Skeletal muscle satellite cell (primary cell): ENCODE results near the gene SEC16B. TPM values are rescaled to one million over a fixed set of nuclear protein-coding genes. Genes with fewer than 3 reads are reported as not detected.

Experiments
- H3K27me3 ChIP-seq: 2 replicates; pipeline ENCODE4 v1.7.0; 2013; ENCODE audit warnings: low read length; ENCODE audit not compliant: control insufficient read depth, insufficient read depth
- H3K36me3 ChIP-seq: 2 replicates; pipeline ENCODE4 v1.7.0; 2013; ENCODE audit warnings: mild to moderate bottlenecking, control low read depth, low read length; ENCODE audit not compliant: insufficient read depth
- H3K4me1 ChIP-seq: 2 replicates; pipeline ENCODE4 v1.7.0; 2013; ENCODE audit warnings: low read length; ENCODE audit not compliant: control insufficient read depth, insufficient read depth
- H3K4me2 ChIP-seq: 2 replicates; pipeline ENCODE4 v1.7.0; 2013; ENCODE audit warnings: mild to moderate bottlenecking, low read length
- H3K4me3 ChIP-seq: 2 replicates; pipeline ENCODE4 v1.7.0; 2013; ENCODE audit warnings: low read length
- H3K9ac ChIP-seq: 2 replicates; pipeline ENCODE4 v1.7.0; 2013; ENCODE audit warnings: mild to moderate bottlenecking, low read depth, low read length, moderate library complexity
- H3K9me3 ChIP-seq: replicated peaks from 2 replicates; pipeline ENCODE4 v1.7.0; 2013; ENCODE audit warnings: mild to moderate bottlenecking, control low read depth, low read length
- total RNA-seq: library from RNA; depleted of rRNA; stranded (reverse); fragments of >200 nt; gene quantifications from 2 replicates; pipeline ENCODE4 v1.2.3, GENCODE V29; 2012; rRNA removed

The SEC16B gene, protein sequence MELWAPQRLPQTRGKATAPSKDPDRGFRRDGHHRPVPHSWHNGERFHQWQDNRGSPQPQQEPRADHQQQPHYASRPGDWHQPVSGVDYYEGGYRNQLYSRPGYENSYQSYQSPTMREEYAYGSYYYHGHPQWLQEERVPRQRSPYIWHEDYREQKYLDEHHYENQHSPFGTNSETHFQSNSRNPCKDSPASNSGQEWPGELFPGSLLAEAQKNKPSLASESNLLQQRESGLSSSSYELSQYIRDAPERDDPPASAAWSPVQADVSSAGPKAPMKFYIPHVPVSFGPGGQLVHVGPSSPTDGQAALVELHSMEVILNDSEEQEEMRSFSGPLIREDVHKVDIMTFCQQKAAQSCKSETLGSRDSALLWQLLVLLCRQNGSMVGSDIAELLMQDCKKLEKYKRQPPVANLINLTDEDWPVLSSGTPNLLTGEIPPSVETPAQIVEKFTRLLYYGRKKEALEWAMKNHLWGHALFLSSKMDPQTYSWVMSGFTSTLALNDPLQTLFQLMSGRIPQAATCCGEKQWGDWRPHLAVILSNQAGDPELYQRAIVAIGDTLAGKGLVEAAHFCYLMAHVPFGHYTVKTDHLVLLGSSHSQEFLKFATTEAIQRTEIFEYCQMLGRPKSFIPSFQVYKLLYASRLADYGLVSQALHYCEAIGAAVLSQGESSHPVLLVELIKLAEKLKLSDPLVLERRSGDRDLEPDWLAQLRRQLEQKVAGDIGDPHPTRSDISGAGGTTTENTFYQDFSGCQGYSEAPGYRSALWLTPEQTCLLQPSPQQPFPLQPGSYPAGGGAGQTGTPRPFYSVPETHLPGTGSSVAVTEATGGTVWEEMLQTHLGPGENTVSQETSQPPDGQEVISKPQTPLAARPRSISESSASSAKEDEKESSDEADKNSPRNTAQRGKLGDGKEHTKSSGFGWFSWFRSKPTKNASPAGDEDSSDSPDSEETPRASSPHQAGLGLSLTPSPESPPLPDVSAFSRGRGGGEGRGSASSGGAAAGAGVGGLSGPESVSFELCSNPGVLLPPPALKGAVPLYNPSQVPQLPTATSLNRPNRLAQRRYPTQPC
- total RNA-seq: 1.8 and 4.4 TPM in 2 replicates

- Histone ChIP-seq H3K36me3 (no peaks in the 10 kb centered on the region), H3K4me3 (no peak within 1 kb of the TSS), H3K27me3 (no peaks in the 10 kb centered on the region), H3K4me2 (peak within 1 kb of the TSS; percentile 34), H3K4me1 (peaks cover 5% of the 10 kb centered on the region), H3K9me3 (no peaks in the 10 kb centered on the region), H3K9ac (no peak within 1 kb of the TSS)
Observed at GRCh38 chr1:177969825-177970371, at the start of gene SEC16B. Gene SEC16B (minus strand): TSS chr1:177970058. CDS start chr1:177967981, 2,077 bp downstream.

- H3K9me3 ChIP-seq: no peaks in the 10 kb centered on the region
- no peaks in the 10 kb centered on the region for H3K36me3 ChIP-seq
- no peaks in the 10 kb centered on the region for H3K4me1 ChIP-seq
- H3K4me2 ChIP-seq: no peak overlapping the region
- H3K27me3 ChIP-seq: no peaks in the 10 kb centered on the region
- no peak overlapping the region for H3K4me3 ChIP-seq
- H3K9ac ChIP-seq: no peak overlapping the region
Observed at GRCh38 chr1:178019622-178020021, 49.8 kb upstream of the SEC16B start.

DNA sequence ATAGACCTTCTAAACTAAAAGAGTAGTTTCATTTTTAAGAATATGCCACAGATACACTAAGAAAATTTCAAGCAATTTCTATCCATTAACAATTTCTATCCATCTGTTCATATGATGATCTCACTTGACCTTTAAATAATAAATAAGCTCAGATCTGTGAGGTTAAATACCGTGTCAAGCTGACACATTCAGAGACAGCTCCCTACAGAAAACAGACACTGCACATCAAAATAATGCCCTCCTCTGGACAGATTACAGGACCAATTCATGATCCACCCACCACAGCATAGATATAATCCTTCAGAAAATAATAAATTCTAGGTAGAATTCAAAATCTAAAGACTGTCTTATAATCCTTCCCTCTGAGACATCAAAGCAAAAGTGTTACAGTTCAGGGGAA is 49.4 kb upstream of the SEC16B start:
- no peaks in the 10 kb centered on the region for H3K9me3 ChIP-seq
- H3K4me1 ChIP-seq: no peaks in the 10 kb centered on the region
- no peak overlapping the region for H3K9ac ChIP-seq
- H3K27me3 ChIP-seq: no peaks in the 10 kb centered on the region
- no peak overlapping the region for H3K4me3 ChIP-seq
- H3K36me3 ChIP-seq: no peaks in the 10 kb centered on the region
- no peak overlapping the region for H3K4me2 ChIP-seq

- Histone ChIP-seq H3K36me3 (no peaks in the 10 kb centered on the region), H3K4me3 (no peak overlapping the region), H3K4me2 (no peak overlapping the region)
Observed at GRCh38 chr1:178017517-178017916, 47.7 kb upstream of the SEC16B start.

GRCh38 chr1:178011864-178012503 is 42.1 kb upstream of the SEC16B start:
- Histone ChIP-seq H3K27me3 (no peaks in the 10 kb centered on the region), H3K36me3 (no peaks in the 10 kb centered on the region), H3K4me2 (peak overlapping the region; percentile 59), H3K9me3 (no peaks in the 10 kb centered on the region), H3K4me3 (no peak overlapping the region), H3K4me1 (peaks cover 16% of the 10 kb centered on the region), H3K9ac (no peak overlapping the region)

More at GRCh38 chr1:178017517-178017916, 47.7 kb upstream of the SEC16B start:
- Histone ChIP-seq H3K27me3 (no peaks in the 10 kb centered on the region), H3K9me3 (no peaks in the 10 kb centered on the region), H3K9ac (no peak overlapping the region), H3K4me1 (no peaks in the 10 kb centered on the region)

DNA sequence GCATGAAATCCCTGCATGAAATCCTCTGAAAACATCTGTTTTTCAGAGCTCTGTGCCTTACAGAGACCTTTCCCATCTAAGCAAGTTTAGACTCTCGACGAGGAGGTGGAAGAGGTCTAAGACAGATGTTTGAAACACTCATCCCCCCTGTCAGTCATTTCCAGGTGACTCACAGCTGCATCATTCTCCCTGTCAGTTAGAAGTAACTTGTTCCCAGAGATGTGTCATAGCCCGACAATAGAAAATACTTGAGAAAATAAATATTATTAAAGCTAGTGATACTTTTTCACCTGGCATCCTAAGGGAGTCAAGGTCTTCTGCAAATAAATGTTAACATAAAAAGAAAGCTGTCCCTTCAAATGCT is 41.6 kb upstream of the SEC16B start:
- Histone ChIP-seq H3K36me3 (no peaks in the 10 kb centered on the region), H3K4me3 (peak overlapping the region; percentile 25), H3K4me2 (peak overlapping the region; percentile 59), H3K4me1 (peaks cover 16% of the 10 kb centered on the region), H3K27me3 (no peaks in the 10 kb centered on the region), H3K9me3 (no peaks in the 10 kb centered on the region), H3K9ac (no peak overlapping the region)

GRCh38 chr1:178010674-178011464 is 41.0 kb upstream of the SEC16B start:
- Histone ChIP-seq H3K4me1 (peaks cover 16% of the 10 kb centered on the region), H3K9ac (no peak overlapping the region), H3K9me3 (no peaks in the 10 kb centered on the region), H3K27me3 (no peaks in the 10 kb centered on the region), H3K4me3 (peak overlapping the region; percentile 25), H3K4me2 (peak overlapping the region; percentile 59), H3K36me3 (no peaks in the 10 kb centered on the region)

DNA sequence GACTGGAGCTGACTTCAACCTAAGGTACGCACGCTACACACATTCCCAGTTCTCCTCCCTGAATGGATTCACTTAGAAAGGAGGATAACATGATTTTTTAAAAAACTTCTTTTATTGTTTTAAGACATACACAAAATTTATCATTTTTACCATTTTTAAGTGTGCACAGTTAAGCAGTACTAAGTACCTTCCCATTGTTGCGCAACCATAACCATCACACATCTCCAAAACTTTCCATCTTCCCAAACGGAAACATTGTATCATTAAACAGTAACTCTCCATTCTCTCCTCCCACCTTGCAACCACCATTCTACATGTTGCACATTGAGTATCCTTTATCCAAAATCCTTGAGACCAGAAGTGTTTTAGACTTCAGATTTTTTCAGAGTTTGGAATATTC is 36.2 kb upstream of the SEC16B start:
- Histone ChIP-seq H3K9me3 (no peaks in the 10 kb centered on the region), H3K36me3 (no peaks in the 10 kb centered on the region), H3K4me2 (no peak overlapping the region), H3K4me3 (no peak overlapping the region), H3K9ac (no peak overlapping the region), H3K27me3 (no peaks in the 10 kb centered on the region), H3K4me1 (peaks cover 17% of the 10 kb centered on the region)

- Histone ChIP-seq H3K36me3 (no peaks in the 10 kb centered on the region), H3K4me2 (peak overlapping the region; percentile 71), H3K9ac (no peak overlapping the region)
Observed at GRCh38 chr1:178005450-178005849, 35.6 kb upstream of the SEC16B start.

DNA sequence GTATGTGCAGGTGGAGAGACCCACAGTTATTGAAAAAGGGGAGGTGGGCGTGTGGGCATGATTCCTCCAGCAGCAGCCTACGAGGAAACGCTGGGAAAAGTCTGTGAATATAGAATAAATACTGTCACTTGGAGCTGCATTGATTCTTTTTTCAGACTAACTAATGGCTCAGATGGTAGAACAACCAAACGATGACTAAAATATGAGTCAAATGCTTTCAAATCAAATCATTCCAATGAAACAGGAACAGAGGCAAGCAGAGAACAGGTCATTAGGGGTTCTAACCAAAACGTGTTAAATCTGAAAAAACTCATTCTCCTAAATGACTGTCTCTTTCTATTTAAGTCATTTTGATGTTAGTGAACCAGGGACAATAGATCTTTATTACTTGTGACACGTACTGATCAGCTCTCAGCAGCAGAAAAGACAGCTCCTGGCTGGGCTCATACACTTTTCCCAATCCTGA is 35.1 kb upstream of the SEC16B start:
- Histone ChIP-seq H3K36me3 (no peaks in the 10 kb centered on the region), H3K4me1 (peaks cover 12% of the 10 kb centered on the region), H3K27me3 (no peaks in the 10 kb centered on the region), H3K4me2 (peak overlapping the region; percentile 71), H3K9ac (no peak overlapping the region), H3K4me3 (peak overlapping the region; percentile 47), H3K9me3 (no peaks in the 10 kb centered on the region)

More at GRCh38 chr1:178005450-178005849, 35.6 kb upstream of the SEC16B start:
- no peaks in the 10 kb centered on the region for H3K27me3 ChIP-seq
- H3K9me3 ChIP-seq: no peaks in the 10 kb centered on the region
- peaks cover 12% of the 10 kb centered on the region for H3K4me1 ChIP-seq
- H3K4me3 ChIP-seq: peak overlapping the region; percentile 22
